ENCODE data around the gene BOD1L1.

The BOD1L1 gene

GRCh38 chr4:13539047-13539618, 88.4 kb downstream of the BOD1L1 start:
- no peak for DNase-seq (ENCODE audit: low spot score)

GRCh38 chr4:13538427-13538973, 89.0 kb downstream of the BOD1L1 start:
- no peak for DNase-seq (ENCODE audit: low spot score)

GRCh38 chr4:13537832-13538177, 89.7 kb downstream of the BOD1L1 start:
- no peak for DNase-seq (ENCODE audit: low spot score)

- no peak for DNase-seq (ENCODE audit: low spot score)
These were observed 90.3 kb downstream of the BOD1L1 start for GRCh38 chr4:13537011-13537831.

- no peak for DNase-seq (ENCODE audit: low spot score)
These were observed 90.9 kb downstream of the BOD1L1 start for GRCh38 chr4:13536607-13537006.

- DNase-seq (ENCODE audit: low spot score): no peak
These were observed 91.7 kb downstream of the BOD1L1 start for GRCh38 chr4:13535708-13536361.

- DNase-seq (ENCODE audit: low spot score): no peak
These were observed 92.4 kb downstream of the BOD1L1 start for GRCh38 chr4:13535118-13535517.

GRCh38 chr4:13534344-13535063, 93.0 kb downstream of the BOD1L1 start:
- no peak for DNase-seq (ENCODE audit: low spot score)

GRCh38 chr4:13533670-13534343, 93.7 kb downstream of the BOD1L1 start:
- no peak for DNase-seq (ENCODE audit: low spot score)

- DNase-seq (ENCODE audit: low spot score): no peak
These were observed 95.9 kb downstream of the BOD1L1 start for GRCh38 chr4:13531625-13531998.

- no peak for DNase-seq (ENCODE audit: low spot score)
These were observed 96.5 kb downstream of the BOD1L1 start for GRCh38 chr4:13530823-13531624.

GRCh38 chr4:13529128-13529919, 98.2 kb downstream of the BOD1L1 start:
- no peak for DNase-seq (ENCODE audit: low spot score)

- no peak for DNase-seq (ENCODE audit: low spot score)
These were observed 98.8 kb downstream of the BOD1L1 start for GRCh38 chr4:13528821-13529127.

- no peak for DNase-seq (ENCODE audit: low spot score)
These were observed 99.3 kb downstream of the BOD1L1 start for GRCh38 chr4:13527981-13528820.

GRCh38 chr4:13527192-13527980, 100.1 kb downstream of the BOD1L1 start:
- DNase-seq (ENCODE audit: low spot score): no peak

- DNase-seq (ENCODE audit: low spot score): no peak
These were observed 100.9 kb downstream of the BOD1L1 start for GRCh38 chr4:13526658-13527057.

- no peak for DNase-seq (ENCODE audit: low spot score)
These were observed 101.8 kb downstream of the BOD1L1 start for GRCh38 chr4:13525606-13526281.
